Fibroblast of the aortic adventitia (primary cell): ENCODE measurements around the gene XPO6. TPM values are rescaled to one million over a fixed set of nuclear protein-coding genes. Genes with fewer than 3 reads are reported as not detected.

Experiments
- DNase-seq: peaks from one replicate; pipeline ENCODE4 v3.0.0-alpha.2; 2010; ENCODE audit warnings: low read depth
- H3K4me3 ChIP-seq: 2 replicates; pipeline ENCODE4 v1.5.1; 2011; ENCODE audit warnings: low read depth, mild to moderate bottlenecking, control low read depth, low read length, moderate library complexity
- total RNA-seq: library from RNA; depleted of rRNA; stranded (reverse); fragments of >200 nt; gene quantifications from 2 replicates; pipeline ENCODE4 v1.2.3, GENCODE V29; 2012; ENCODE audit warnings: low replicate concordance
- TF ChIP-seq, protein P1 (sequence below): IDR thresholded peaks from 2 replicates; pipeline ENCODE4 v1.5.1; 2011; ENCODE audit warnings: mild to moderate bottlenecking, low read length, control low read depth, inconsistent platforms; ENCODE audit not compliant: insufficient read depth

Gene XPO6
- total RNA-seq, 1 donor, result 112 TPM

DNA sequence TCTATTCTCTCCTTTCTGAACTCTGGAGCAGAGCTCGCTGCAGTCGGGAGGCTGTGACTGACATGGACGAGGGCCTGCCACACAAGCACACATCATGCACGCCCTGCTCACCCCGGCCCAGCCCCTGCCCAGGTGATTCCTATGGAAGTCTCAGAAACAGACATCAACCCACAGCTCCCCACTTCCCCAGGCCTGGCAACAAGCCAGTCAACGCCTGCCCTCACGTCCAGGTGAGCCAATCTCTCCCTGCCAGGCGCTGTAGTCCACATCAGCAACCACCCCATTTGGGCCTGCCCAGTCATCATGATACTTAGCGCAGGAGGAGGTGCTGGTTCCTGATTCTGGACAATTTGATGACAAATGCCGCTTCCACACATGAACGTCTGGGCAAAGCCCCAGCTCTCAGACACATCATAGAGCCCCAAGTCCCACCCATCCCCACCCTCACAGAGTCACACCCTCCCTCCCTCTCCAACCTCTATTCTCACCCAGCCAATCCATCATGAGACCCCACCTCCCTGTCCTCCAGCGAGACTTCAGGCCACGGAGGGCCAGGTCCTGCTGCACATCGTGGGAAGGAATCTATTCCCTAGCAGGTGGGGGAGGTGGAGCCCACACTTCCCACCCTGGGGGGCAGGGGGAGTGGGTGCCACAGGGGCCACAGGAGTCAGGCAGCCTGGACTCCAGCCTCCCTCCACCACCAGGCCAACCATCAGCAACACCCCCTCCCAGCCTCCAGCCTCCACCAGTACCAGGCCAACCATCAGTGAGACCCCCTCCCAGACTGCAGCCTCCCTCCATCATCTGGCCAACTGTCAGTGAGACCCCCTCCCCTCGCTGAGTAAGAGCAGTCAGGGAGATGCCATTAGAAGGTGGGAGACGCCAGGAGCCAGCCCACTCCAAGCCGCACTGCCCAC lies 114.5 kb downstream of the XPO6 start:
- TF ChIP-seq, protein P1, sequence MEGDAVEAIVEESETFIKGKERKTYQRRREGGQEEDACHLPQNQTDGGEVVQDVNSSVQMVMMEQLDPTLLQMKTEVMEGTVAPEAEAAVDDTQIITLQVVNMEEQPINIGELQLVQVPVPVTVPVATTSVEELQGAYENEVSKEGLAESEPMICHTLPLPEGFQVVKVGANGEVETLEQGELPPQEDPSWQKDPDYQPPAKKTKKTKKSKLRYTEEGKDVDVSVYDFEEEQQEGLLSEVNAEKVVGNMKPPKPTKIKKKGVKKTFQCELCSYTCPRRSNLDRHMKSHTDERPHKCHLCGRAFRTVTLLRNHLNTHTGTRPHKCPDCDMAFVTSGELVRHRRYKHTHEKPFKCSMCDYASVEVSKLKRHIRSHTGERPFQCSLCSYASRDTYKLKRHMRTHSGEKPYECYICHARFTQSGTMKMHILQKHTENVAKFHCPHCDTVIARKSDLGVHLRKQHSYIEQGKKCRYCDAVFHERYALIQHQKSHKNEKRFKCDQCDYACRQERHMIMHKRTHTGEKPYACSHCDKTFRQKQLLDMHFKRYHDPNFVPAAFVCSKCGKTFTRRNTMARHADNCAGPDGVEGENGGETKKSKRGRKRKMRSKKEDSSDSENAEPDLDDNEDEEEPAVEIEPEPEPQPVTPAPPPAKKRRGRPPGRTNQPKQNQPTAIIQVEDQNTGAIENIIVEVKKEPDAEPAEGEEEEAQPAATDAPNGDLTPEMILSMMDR, result no peak
- no peak overlapping the region for H3K4me3 ChIP-seq
- DNase-seq, result no peak

DNA sequence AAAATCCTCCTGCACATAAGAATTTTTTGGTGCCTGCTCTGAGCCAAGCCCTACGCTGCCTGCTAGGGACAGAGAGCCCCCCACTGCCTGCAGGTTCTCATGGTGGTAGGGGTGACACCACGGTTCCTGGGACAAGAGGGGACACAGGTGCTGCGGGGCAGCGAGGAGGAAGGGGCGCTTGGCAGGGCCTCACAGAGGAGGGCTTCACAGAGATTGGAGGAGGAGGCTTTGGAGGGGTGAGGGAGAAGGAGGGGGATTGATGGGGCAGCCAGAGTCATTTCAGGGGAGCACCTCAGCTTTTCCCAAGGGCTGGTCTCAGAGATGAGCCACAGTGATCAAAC lies 118.4 kb downstream of the XPO6 start:
- no peak overlapping the region for H3K4me3 ChIP-seq
- TF ChIP-seq, protein P1, result no peak
- no peak for DNase-seq

DNA sequence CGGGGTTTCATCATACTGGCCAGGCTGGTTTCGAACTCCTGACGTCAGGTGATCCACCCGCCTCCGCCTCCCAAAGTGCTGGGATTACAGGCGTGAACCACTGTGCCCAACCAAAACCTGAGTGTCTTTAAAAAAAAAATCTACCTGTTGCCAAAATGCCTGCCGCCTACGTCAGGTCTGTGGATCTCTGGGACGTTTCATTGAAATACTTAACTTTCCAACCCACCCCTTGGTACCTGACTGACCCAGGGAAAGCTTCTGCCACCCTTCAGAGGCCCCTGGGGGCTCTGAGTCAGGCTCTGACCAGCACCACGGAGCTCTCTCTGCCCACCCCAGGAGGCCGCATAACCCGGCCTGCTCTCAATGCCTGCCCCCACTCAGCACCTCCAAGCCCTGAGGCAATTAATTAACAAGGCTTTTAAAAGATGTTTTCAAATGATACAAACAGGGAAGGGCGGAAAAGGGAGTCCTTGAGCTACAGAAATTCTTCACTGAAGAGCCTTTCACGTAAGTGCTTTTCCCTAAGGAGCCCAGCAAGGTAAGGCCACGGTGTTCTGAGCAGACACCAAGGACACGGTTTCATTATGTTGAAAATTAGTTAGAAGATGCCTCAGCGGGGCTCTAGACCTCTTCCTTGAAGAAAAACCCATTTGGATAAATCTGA lies 118.9 kb downstream of the XPO6 start:
- TF ChIP-seq, protein P1, result no peak
- DNase-seq, result no peak

DNA sequence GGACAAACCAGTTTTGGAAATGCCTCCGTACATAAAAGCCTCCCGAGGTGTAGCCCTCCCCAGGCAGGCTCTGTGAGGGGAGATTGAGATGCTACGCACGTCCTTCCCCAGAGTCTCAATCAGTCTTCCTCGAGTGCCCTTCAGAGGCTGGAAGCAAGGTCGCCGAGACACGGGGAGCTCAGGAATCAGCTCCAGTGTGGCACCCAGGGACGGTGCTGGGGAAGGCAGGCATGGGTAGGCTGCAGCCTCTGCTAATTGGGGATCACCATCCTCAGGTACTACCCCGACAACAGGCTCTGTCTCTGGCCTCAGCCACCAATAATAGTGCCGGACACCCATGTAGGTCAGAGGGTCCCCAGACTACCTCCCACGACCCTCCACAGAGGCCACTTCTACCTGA lies 120.1 kb downstream of the XPO6 start:
- no peak for DNase-seq
- H3K4me3 ChIP-seq, result no peak overlapping the region
- TF ChIP-seq, protein P1, result no peak

More for the DNA sequence above, 118.9 kb downstream of the XPO6 start:
- no peak overlapping the region for H3K4me3 ChIP-seq

DNA sequence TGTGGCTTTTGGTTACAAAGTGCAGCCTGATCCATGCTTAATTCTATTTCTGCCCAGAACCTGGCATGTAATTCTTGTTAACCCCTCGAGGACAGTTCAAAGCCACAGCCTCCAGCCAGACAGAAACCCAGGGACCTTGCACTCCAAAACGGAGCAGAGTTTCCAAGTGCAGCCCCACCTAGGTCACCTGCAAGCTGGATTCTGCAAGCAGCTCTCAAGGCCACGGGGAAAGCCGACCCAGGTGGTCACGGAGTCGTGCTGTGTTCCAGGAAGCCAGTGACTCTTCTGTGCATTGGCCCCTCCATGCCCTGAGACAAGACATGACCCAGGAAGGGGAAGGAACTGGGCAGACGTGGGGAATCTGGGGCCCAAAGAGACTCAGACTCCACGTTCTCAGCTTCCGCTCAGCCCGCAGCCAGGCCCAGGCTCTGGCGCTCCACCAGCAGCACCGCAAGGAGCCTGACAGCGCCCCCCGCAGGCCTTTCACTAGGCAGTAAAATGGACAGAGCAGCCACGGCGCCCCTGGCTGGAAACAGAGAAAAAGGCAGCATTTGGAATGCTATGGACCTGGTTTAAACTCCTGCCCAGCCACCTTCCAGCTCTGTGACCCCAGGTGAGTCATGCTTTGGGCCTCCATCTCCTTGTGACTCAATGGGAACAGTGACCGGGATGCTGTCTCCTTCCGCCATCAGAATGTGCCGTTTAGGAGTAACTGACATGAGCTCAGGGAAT lies 121.0 kb downstream of the XPO6 start:
- TF ChIP-seq, protein P1, result peak; percentile 3
- H3K4me3 ChIP-seq, result no peak overlapping the region
- peak; percentile 23 for DNase-seq

DNA sequence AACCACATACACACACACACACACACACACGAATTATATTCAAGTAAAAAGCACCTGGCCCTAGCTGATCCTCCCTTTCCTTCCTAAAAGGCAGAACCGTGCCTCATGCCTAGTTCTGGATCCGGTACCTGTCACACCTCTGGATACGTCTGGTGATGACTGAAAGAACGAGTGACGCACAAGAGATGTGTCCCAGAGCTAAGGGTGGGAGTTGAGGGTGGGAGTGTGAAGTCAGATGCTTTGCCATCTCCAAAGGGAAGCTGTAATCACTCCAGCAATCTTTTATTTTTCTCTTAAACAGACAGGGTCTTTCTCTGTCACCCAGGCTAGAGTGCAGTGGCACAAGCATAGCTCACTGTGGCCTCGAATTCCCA lies 121.8 kb downstream of the XPO6 start:
- no peak for DNase-seq
- TF ChIP-seq, protein P1, result no peak
- H3K4me3 ChIP-seq, result no peak overlapping the region
